BLaER1 (cell line): ENCODE results near the gene DDX52.

Source experiments
- H3K27ac ChIP-seq: shearing (Covaris generic); formaldehyde crosslinking; 2 replicates; pipeline ENCODE4 v1.8.1; 2022
- H3K27me3 ChIP-seq: shearing (Covaris generic); formaldehyde crosslinking; 2 replicates; pipeline ENCODE4 v1.8.1; 2022
- H3K36me3 ChIP-seq: shearing (Covaris generic); formaldehyde crosslinking; 2 replicates; pipeline ENCODE4 v1.8.1; 2022
- H3K4me1 ChIP-seq: shearing (Covaris generic); formaldehyde crosslinking; 2 replicates; pipeline ENCODE4 v1.8.1; 2022
- H3K4me2 ChIP-seq: shearing (Covaris generic); formaldehyde crosslinking; 2 replicates; pipeline ENCODE4 v1.8.1; 2022
- H3K4me3 ChIP-seq: shearing (Covaris generic); formaldehyde crosslinking; 2 replicates; pipeline ENCODE4 v1.8.1; 2022
- H3K9ac ChIP-seq: shearing (Covaris generic); formaldehyde crosslinking; 2 replicates; pipeline ENCODE4 v1.8.1; 2022
- H3K9me3 ChIP-seq: shearing (Covaris generic); formaldehyde crosslinking; 2 replicates; pipeline ENCODE4 v1.8.1; 2022
- H4K20me1 ChIP-seq: shearing (Covaris generic); formaldehyde crosslinking; 2 replicates; pipeline ENCODE4 v1.8.1; 2022
- Cebpa-rat ChIP-seq: shearing (Covaris generic); IDR thresholded peaks from 2 replicates; pipeline ENCODE4 v1.8.1; 2022

DDX52 gene

DNA sequence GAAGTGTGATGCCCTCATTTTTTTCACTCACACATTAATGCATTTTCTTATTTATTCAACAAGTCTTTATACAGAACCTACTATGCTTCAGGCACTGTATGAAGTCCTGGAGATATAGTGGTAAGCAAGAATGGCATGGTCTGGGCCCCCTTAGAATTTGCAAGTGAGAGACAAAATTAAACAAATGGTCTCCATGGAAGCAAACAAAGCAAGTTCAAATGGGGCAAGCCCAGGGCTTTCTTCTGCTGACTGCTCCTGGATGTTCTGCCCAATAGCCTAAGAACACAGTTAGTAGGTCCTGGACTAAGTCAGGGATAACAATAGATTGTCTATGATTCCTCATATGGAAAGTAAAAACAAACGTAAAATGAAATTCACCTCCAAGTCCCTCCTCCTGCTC is 31.3 kb upstream of the DDX52 start:
- no peaks in the 10 kb centered on the region for H3K9me3 ChIP-seq
- H3K27ac ChIP-seq = no peak overlapping the region
- H3K4me1 ChIP-seq = peaks cover 13% of the 10 kb centered on the region
- H4K20me1 ChIP-seq = no peaks in the 10 kb centered on the region
- no peaks in the 10 kb centered on the region for H3K27me3 ChIP-seq
- no peak overlapping the region for H3K9ac ChIP-seq
- no peak overlapping the region for H3K4me3 ChIP-seq
- no peak for TF ChIP-seq Cebpa-rat
- H3K36me3 ChIP-seq = no peaks in the 10 kb centered on the region
- H3K4me2 ChIP-seq = no peak overlapping the region

DNA sequence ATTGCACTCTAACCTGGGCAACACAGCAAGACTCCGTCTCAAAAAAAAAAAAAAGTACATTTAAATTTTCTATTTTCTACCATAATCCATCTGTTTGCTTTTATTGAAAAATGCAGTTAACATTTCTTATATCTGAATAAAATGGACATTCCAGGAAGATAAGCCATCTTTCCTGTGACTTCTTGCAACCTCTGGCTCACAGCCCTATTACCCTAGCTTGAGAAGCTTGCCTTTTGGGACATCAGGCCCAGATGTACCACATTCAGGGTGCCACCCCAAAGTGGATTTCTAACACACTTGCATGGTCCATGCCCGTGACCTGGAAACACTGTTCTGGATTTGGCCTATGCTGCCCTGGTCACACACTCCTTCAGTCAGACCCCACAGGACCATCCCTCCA is 30.1 kb upstream of the DDX52 start:
- H4K20me1 ChIP-seq = no peaks in the 10 kb centered on the region

DNA sequence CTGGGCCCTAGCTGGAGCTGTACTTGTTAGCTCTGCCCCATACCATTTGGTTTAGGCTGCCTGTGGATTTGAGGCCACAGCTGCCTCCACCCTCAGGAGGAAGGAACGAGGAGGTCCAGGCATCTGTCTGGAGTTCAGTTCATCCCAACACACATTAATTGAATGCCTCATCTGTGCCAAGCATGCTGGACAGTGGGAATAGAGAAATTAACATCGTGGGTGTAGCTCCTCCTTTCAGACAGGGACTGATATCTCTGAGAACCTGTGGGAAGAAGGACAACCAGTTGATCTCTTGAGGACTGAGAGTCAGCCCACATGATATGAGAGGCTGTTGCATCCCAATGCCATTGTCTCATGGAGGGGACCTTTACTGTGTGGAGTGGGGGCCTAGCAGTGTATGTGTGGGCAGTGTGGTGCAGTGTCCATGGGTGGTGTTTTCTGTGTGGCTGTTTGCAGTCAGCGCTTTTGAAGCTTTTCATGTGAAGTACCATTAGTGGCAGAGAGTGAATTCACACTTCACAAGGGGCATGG is 29.4 kb upstream of the DDX52 start:
- H3K9ac ChIP-seq = no peak overlapping the region
- H4K20me1 ChIP-seq = no peaks in the 10 kb centered on the region
- H3K9me3 ChIP-seq = no peaks in the 10 kb centered on the region
- no peak overlapping the region for H3K4me2 ChIP-seq
- H3K36me3 ChIP-seq = no peaks in the 10 kb centered on the region
- peaks cover 13% of the 10 kb centered on the region for H3K4me1 ChIP-seq
- no peak for TF ChIP-seq Cebpa-rat
- H3K4me3 ChIP-seq = no peak overlapping the region
- no peaks in the 10 kb centered on the region for H3K27me3 ChIP-seq
- no peak overlapping the region for H3K27ac ChIP-seq

More for the DNA sequence above, 30.1 kb upstream of the DDX52 start:
- H3K4me1 ChIP-seq = peaks cover 13% of the 10 kb centered on the region
- no peak overlapping the region for H3K9ac ChIP-seq
- H3K9me3 ChIP-seq = no peaks in the 10 kb centered on the region
- no peak for TF ChIP-seq Cebpa-rat
- H3K27ac ChIP-seq = no peak overlapping the region
- H3K27me3 ChIP-seq = no peaks in the 10 kb centered on the region
- H3K4me2 ChIP-seq = no peak overlapping the region
- no peaks in the 10 kb centered on the region for H3K36me3 ChIP-seq
- no peak overlapping the region for H3K4me3 ChIP-seq

DNA sequence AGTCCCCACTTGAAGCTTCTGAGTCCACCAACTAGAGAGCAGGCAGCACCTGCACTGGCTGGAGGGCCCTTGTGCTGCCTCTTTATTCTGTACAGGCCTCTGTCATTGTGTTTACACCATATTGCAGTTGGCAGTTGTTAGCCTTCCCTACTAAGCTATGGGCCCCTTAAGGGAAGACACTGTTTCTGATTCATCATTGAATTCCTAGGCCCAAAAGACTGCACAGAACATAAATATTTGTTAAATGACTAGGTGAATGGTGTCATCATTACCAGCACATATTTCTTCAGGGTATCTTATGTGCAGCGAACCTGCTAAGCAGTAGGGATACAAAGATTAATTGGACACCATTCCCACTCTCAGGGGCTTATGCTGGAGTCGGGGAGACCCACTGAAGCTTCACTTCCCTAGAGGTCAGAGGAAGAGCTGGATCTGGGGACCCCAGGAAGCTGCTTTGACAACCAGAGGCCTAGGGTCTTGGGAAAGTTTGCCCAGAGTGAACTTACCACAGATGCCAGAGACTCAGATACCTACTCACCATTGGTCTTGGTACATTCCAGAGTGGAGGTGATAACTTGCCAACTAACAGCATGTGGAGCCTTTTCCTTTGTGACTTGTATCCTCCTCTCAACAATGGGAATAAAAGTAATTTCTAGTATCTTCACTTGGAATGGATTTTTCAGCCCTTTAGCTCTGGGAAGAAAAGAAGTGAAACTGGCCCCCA is 28.7 kb upstream of the DDX52 start:
- Histone ChIP-seq H4K20me1 (no peaks in the 10 kb centered on the region), H3K4me3 (no peak overlapping the region), H3K4me2 (no peak overlapping the region), H3K4me1 (peaks cover 12% of the 10 kb centered on the region), H3K9ac (no peak overlapping the region), H3K36me3 (no peaks in the 10 kb centered on the region), H3K27ac (no peak overlapping the region), H3K27me3 (no peaks in the 10 kb centered on the region), H3K9me3 (no peaks in the 10 kb centered on the region)
- TF ChIP-seq Cebpa-rat = no peak

DNA sequence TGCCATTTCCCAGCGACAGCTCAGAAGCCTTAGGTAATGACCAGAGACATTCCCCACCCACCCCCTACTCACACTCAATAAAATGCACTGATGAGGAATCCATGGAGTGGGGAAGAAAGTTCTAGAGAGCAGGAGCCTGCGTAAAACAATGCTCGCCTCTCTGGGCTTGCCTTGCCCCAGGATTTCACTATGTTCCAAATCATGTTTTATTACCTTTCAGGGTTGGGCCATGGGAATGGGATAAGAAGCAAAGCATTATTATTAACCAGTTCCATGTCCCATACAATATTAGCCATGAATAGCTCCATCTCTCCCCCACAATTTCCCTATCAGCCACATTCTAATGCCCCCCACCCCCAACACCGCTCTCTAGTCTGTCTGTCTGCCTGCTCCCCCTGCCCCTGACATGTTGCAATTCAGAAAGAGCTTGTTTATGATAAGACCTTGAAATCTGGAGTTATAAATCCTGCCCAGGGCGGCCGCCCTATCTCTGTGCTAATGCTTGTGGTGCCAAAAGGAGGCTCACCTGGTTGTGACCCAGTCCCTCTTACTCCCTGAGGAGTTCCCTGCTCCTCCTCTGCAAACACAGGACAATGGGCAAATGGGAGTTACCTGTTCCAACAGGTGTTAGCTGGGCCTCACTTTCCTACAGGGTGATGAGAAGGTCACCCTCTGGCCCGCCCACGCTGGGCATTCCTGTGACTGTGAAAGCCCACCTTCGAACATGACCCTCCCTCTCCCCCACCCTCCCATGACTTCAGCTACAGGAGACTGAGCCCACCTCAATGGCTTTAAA is 28.0 kb upstream of the DDX52 start:
- Histone ChIP-seq H3K9ac (no peak overlapping the region), H3K27me3 (no peaks in the 10 kb centered on the region), H3K9me3 (no peaks in the 10 kb centered on the region), H3K4me2 (no peak overlapping the region), H3K27ac (no peak overlapping the region), H3K4me1 (peaks cover 5% of the 10 kb centered on the region), H3K4me3 (no peak overlapping the region), H4K20me1 (no peaks in the 10 kb centered on the region), H3K36me3 (no peaks in the 10 kb centered on the region)
- TF ChIP-seq Cebpa-rat = no peak

DNA sequence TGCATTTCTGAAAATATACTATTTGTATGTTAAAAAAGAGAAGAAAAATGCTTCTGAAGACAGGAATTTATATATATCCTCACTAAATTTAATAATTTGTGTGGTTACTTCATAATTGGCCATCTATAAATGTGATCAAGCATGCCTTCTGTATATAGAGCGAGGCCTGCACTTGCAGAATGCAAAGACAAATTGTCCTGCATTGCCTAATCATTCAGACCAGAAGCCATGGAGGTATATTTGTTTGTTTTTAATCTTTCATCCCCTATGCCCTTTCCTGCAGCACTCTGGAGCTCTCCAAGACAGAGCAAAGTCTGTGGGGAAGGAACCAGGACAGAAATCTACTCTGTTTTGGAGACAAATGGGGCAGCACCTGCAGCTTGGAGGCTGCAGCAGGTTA is 23.8 kb upstream of the DDX52 start:
- Histone ChIP-seq H3K9ac (no peak overlapping the region), H3K36me3 (no peaks in the 10 kb centered on the region), H4K20me1 (no peaks in the 10 kb centered on the region), H3K27ac (no peak overlapping the region), H3K4me3 (no peak overlapping the region), H3K4me2 (no peak overlapping the region), H3K4me1 (no peaks in the 10 kb centered on the region), H3K9me3 (no peaks in the 10 kb centered on the region), H3K27me3 (no peaks in the 10 kb centered on the region)
- TF ChIP-seq Cebpa-rat = no peak

DNA sequence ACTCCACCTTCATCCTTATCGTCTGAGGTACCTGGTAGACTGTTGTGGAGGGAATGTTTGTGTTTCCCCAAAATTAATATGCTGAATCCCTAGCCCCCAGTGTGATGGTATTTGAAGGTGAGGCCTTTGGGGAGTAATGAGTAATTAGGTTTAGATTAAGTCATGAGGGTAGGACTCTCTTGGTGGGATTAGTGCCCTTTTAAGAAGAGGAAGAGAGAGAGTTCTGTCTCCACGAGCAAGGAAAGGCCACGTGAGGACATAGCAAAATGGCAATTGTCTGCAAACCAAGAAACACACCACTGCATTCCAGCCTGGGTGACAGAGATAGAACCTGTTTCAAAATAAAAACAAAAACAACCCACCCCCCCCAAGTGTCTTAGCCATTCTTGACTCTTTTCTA is 21.0 kb upstream of the DDX52 start:
- Histone ChIP-seq H3K27ac (no peak overlapping the region), H3K4me1 (no peaks in the 10 kb centered on the region), H3K9ac (no peak overlapping the region), H3K36me3 (no peaks in the 10 kb centered on the region), H3K27me3 (no peaks in the 10 kb centered on the region), H3K9me3 (no peaks in the 10 kb centered on the region), H3K4me2 (no peak overlapping the region), H3K4me3 (no peak overlapping the region), H4K20me1 (no peaks in the 10 kb centered on the region)
- TF ChIP-seq Cebpa-rat = no peak

DNA sequence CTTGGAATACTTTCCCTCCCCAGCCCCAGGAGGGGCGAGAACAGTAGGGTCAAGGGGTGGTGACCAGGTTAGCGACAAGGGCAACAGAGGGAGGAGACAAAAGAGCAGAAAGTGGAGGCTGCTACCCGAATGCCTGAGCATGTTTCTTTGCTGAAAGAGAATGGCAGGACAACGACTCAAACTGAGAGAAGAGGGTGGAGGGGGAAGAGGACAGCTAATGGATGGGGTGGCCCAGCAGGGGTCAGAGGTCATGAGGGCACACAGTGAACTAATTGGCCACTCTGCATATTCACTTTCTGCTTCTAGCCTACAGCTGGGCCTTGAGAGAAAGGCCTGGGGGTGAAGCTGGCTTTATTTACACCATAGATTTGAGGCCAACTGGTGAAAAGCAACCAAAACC is 19.1 kb upstream of the DDX52 start:
- Histone ChIP-seq H3K9ac (no peak overlapping the region), H3K27me3 (no peaks in the 10 kb centered on the region), H3K9me3 (no peaks in the 10 kb centered on the region), H3K4me2 (no peak overlapping the region), H3K27ac (no peak overlapping the region), H3K4me3 (no peak overlapping the region), H3K4me1 (no peaks in the 10 kb centered on the region), H3K36me3 (no peaks in the 10 kb centered on the region), H4K20me1 (no peaks in the 10 kb centered on the region)
- no peak for TF ChIP-seq Cebpa-rat

DNA sequence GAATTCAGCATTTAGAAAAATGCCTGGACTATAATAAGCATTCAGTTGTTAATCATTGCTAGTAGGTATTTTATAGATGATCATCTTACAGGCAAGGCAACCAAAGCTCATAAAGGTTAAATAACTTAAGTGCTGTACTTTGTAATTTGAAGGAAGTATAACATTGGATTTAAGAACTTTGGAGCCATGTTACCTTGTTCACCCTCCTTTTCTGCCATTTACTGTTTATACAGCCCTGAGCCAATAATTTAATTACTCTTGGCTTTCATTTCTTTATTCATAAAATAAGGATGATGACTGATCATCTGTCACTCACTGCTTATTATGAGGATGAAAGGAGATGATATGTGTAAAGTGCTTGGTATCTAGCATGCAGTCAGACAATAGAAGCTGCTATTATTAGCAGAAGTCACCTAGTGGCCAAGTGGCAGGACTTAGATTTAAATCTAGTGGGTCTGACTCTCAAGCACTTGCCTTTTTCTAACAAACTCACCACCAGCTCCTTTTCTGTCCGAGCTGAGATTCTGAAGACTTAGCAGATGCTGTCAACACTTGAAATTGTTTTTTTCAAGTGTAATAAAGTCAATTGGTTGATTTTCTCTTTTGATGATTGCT is 18.3 kb upstream of the DDX52 start:
- H3K4me1 ChIP-seq = no peaks in the 10 kb centered on the region
- H3K36me3 ChIP-seq = no peaks in the 10 kb centered on the region
- no peak overlapping the region for H3K9ac ChIP-seq
- TF ChIP-seq Cebpa-rat = no peak
- no peak overlapping the region for H3K4me3 ChIP-seq
- H3K4me2 ChIP-seq = no peak overlapping the region
- no peaks in the 10 kb centered on the region for H3K27me3 ChIP-seq
- no peaks in the 10 kb centered on the region for H4K20me1 ChIP-seq
- no peak overlapping the region for H3K27ac ChIP-seq
- no peaks in the 10 kb centered on the region for H3K9me3 ChIP-seq

DNA sequence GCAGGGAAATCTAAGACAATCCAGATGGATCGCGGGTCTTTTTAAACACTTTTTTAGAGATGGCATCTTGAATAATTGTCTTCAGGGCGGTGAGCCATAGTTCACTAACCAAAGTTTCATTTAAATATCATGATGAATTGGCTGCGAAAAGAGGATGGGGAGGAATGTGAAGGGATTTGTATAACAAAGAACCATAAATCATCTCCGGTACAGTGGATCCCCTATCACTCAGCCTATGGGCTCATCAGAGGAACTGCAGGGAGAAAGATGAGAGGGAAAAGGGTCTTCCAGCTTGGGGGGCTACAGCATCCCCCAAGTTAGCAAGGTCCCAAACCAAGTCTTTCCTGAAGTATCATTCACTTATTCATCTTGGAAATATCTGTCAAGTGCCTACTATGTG is 16.7 kb upstream of the DDX52 start:
- no peaks in the 10 kb centered on the region for H3K4me1 ChIP-seq
- no peaks in the 10 kb centered on the region for H4K20me1 ChIP-seq
- no peak overlapping the region for H3K27ac ChIP-seq
- H3K9me3 ChIP-seq = no peaks in the 10 kb centered on the region
- H3K9ac ChIP-seq = no peak overlapping the region
- no peak overlapping the region for H3K4me2 ChIP-seq
- no peaks in the 10 kb centered on the region for H3K36me3 ChIP-seq
- H3K27me3 ChIP-seq = no peaks in the 10 kb centered on the region
- no peak overlapping the region for H3K4me3 ChIP-seq
- no peak for TF ChIP-seq Cebpa-rat
